Pancreas (tissue), 10 donors: ENCODE data around the gene SPATA17. TPM values are rescaled to one million over a fixed set of nuclear protein-coding genes. Genes with fewer than 3 reads are reported as not detected.

ENCODE experiments used
- ATAC-seq, 4 donors: fragments of 200-7000 bp; cut with Tn5 transposase; one replicate each; pipeline versions ENCODE4 v1.8.0 to v1.9.1; 2020; ENCODE audit warnings: mild to moderate bottlenecking in 4 of 4, moderate library complexity in 4 of 4
- DNase-seq, 6 donors: peaks; one replicate each; pipeline ENCODE4 v3.0.0-alpha.2; 2020
- FAIRE-seq: peaks from 2 replicates; lab custom pipeline; 2012; peaks lifted over from hg19 to GRCh38; lab: Jason Lieb, UNC
- H3K27ac ChIP-seq, 4 donors: fragments of 200-600 bp; sonication (generic); 1 replicate in 3 of 4; 2 replicates in 1 of 4; pipeline versions ENCODE4 v1.5.0 to v1.8.0; 2020
- H3K27me3 ChIP-seq, 4 donors: fragments of 200-600 bp; one replicate each; pipeline ENCODE4 v1.8.0; 2021
- H3K36me3 ChIP-seq, 3 donors: fragments of 200-600 bp; sonication (generic) in 1 of 3; one replicate each; pipeline versions ENCODE4 v1.5.0 to v1.8.0; 2020 to 2021
- H3K4me1 ChIP-seq, 3 donors: fragments of 200-600 bp; one replicate each; pipeline ENCODE4 v1.8.0; 2021
- H3K4me3 ChIP-seq, 4 donors: fragments of 200-600 bp; sonication (generic) in 2 of 4; one replicate each; pipeline versions ENCODE4 v1.5.0 to v1.8.0; 2020 to 2021
- H3K9me3 ChIP-seq, 4 donors: fragments of 200-600 bp; one replicate each; pipeline ENCODE4 v1.8.0; 2021
- WGBS, 2 donors: extraction: QIAGEN DNeasy Blood & Tissue Kit; methylation state at CpG; one replicate each; pipeline ENCODE4 v1.1.7; 2013; 5-methylcytosine and 5-hydroxymethylcytosine counted together
- intact Hi-C, 3 donors: fragments of 100-400 bp; cut with DNase I; formaldehyde crosslinking; loops; one replicate each; pipeline versions ENCODE4 v1.11.1 to v1.14.2; 2022
- polyA plus RNA-seq, 2 donors: library from polyadenylated mRNA; stranded (reverse); fragments of 200-250 nt; gene quantifications; one replicate each; pipeline ENCODE4 v1.2.3, GENCODE V29; 2013
- total RNA-seq, 6 donors: library from RNA; stranded (reverse); fragmentation: NEBNext Ultra II Directional in 4 of 6; extraction: Animal tissue kit (Norgen Biotek cat#: 25700) in 4 of 6; gene quantifications; one replicate each; pipeline versions ENCODE4 v1.2.1 to v1.2.4, GENCODE V29; 2021 to 2023
- TF ChIP-seq, protein P1 (sequence below), 4 donors: fragments of 200-600 bp; sonication (generic) in 3 of 4; IDR thresholded peaks; one replicate each; pipeline versions ENCODE4 v1.5.0 to v1.8.0; 2021; ENCODE audit warnings: antibody characterized with exemption in 4 of 4
- donor health status: healthy with polysubstance abuse.
- donor health status: DM: no; HTN: no; CAD: no; lungs with moderate emphysema.
- donor health status: DM: no; HTN: no; CAD: no.
- donor health status: control.
- donor health status: control.
- donor health status: Bipolar disorder and iron deficiency.
- donor health status: DM: yes; HTN: yes; CAD: no.
- donor health status: DM: no; HTN: no; CAD: no.
- donor health status: DM: no; HTN: no; CAD: no.
- donor health status: DM: yes; HTN: yes; CAD: no.

Gene SPATA17
- total and polyA plus RNA-seq, 8 donors: 0.16 to 1.0 (median 0.53) TPM

DNA sequence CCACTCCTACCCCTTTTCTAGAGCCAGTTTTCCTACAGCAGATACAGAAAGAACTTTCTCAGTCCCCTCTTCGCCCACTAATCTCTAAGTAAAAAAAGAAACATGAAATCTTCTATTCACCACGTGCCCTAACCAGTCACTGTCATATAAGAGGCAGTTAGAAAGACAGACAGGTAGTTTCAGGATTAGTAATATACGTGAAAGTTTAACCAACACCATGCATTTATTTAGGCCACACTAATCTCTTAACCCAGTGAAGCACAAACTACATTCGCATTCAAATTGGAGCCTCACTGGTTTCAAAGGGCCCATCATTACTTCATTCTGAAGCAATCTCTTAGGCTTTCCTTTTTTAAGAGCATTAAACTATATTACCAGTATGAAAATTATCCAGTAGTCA, 10.3 kb upstream of the SPATA17 start:
- WGBS, 2 donors: 94% methylated on average over 4 of the region's 4 CpGs
- TF ChIP-seq, protein P1, sequence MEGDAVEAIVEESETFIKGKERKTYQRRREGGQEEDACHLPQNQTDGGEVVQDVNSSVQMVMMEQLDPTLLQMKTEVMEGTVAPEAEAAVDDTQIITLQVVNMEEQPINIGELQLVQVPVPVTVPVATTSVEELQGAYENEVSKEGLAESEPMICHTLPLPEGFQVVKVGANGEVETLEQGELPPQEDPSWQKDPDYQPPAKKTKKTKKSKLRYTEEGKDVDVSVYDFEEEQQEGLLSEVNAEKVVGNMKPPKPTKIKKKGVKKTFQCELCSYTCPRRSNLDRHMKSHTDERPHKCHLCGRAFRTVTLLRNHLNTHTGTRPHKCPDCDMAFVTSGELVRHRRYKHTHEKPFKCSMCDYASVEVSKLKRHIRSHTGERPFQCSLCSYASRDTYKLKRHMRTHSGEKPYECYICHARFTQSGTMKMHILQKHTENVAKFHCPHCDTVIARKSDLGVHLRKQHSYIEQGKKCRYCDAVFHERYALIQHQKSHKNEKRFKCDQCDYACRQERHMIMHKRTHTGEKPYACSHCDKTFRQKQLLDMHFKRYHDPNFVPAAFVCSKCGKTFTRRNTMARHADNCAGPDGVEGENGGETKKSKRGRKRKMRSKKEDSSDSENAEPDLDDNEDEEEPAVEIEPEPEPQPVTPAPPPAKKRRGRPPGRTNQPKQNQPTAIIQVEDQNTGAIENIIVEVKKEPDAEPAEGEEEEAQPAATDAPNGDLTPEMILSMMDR (IDR thresholded peaks at IDR 0.05): no peak
- H3K9me3 ChIP-seq: no peaks in the 10 kb centered on the region
- H3K4me3 ChIP-seq: no peak overlapping the region
- no peaks in the 10 kb centered on the region for H3K36me3 ChIP-seq
- no peak overlapping the region for H3K27ac ChIP-seq
- no peak for FAIRE-seq
- no peak for ATAC-seq
- no peak for DNase-seq
- H3K27me3 ChIP-seq: no peaks in the 10 kb centered on the region
- H3K4me1 ChIP-seq: peaks cover 0 to 3% (median 0%) of the 10 kb centered on the region in 3 donors
- intact Hi-C loops: no loop called here

DNA sequence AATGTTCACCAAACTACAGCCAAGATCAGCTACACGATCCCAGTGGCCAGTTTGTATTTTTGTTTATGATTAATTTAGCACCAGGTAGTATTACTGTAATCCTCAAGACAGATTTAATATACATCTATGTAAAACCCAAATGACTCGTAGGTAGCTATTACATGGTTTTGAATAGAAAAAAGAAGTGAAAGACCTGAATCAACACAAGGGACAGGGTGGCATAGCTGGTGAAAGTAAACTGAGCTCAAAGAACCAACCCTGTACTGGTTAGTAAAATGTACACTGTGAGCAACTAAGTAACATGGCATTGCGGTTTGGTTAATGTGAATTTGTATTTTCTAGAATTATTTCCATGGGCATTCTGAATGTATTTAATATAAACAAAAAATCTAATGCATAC, 9.1 kb upstream of the SPATA17 start:
- no peaks in the 10 kb centered on the region for H3K27me3 ChIP-seq
- H3K4me3 ChIP-seq: no peak overlapping the region
- no peak for ATAC-seq
- peaks cover 0 to 3% (median 0%) of the 10 kb centered on the region in 3 donors for H3K4me1 ChIP-seq
- TF ChIP-seq, protein P1 (IDR thresholded peaks at IDR 0.05): no peak
- intact Hi-C loops: no loop called here
- no peak for DNase-seq
- no peaks in the 10 kb centered on the region for H3K36me3 ChIP-seq
- no peak overlapping the region for H3K27ac ChIP-seq
- no peaks in the 10 kb centered on the region for H3K9me3 ChIP-seq
- WGBS, 2 donors: 94% methylated on average over 3 of the region's 3 CpGs
- FAIRE-seq: no peak

DNA sequence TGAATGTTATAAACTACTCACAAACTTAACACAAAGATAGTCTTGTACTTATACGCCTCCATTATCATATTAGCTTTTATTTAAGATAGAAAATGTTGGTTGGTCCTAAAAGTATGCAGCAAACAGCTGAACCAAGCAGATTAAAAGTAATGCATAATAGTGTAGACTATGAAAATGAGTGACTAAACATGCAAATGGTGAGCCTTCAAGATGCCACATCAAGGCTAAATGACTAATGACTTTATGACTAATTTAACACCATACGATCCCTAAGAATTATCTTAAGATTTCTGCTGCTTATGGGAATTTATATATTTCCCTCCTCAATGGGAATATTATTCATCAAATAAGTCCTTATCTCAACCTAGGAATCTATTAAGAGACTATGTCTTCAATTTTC, 4.8 kb upstream of the SPATA17 start:
- Histone ChIP-seq H3K27me3 (no peaks in the 10 kb centered on the region), H3K4me1 (peaks cover 0 to 25% (median 21%) of the 10 kb centered on the region in 3 donors), H3K27ac (no peak overlapping the region), H3K4me3 (no peak overlapping the region), H3K9me3 (no peaks in the 10 kb centered on the region), H3K36me3 (no peaks in the 10 kb centered on the region)
- TF ChIP-seq, protein P1 (IDR thresholded peaks at IDR 0.05): no peak
- intact Hi-C loops: no loop called here
- ATAC-seq: no peak
- FAIRE-seq: no peak
- 93 to 99% methylated on average over 2 of the region's 2 CpGs for WGBS, 2 donors
- no peak for DNase-seq

DNA sequence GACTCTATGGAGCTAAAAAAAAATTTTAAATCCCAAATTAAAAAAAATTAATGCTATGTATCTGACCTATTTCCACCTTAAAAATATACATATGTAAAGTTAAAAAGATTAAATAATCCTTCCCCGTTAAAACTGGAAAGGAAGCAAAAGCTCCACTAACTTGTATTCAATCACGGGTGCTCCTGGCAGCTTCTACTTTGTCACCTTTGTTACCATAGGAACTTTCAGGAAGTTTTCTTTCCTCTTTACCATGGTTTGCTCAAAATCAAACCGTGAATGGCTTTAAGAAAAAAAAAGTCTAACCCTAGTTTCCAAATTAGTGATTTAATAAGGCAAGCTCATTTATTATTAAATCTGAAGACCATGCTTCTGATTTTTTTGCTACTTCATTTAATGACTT, 3.7 kb upstream of the SPATA17 start:
- H3K36me3 ChIP-seq: no peaks in the 10 kb centered on the region
- no peak for FAIRE-seq
- DNase-seq: no peak
- no peak overlapping the region for H3K4me3 ChIP-seq
- no peak for ATAC-seq
- no peaks in the 10 kb centered on the region for H3K9me3 ChIP-seq
- WGBS, 2 donors: 6 to 8% methylated on average over 3 of the region's 3 CpGs
- TF ChIP-seq, protein P1 (IDR thresholded peaks at IDR 0.05): no peak
- no peak overlapping the region for H3K27ac ChIP-seq
- H3K27me3 ChIP-seq: no peaks in the 10 kb centered on the region
- peaks cover 0 to 25% (median 21%) of the 10 kb centered on the region in 3 donors for H3K4me1 ChIP-seq
- intact Hi-C loops: no loop called here

DNA sequence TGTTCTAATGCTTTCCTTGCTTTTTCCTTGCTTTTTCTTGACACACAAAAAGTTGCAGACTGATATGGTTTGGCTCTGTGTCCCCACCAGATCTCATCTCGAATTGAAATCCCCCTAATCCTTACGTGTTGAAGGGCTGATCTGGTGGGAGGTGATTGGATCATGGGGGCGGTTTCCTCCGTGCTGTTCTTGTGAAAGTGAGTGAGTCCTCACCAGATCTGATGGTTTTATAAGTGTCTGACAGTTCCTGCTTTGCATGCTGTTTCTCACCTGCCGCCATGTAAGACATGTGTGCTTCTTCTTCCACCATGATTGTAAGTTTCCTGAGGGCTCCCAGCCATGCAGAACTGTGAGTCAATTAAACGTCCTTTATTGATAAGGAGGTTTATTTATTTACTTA, 11.3 kb downstream of the SPATA17 start:
- intact Hi-C loops: no loop called here
- no peak for ATAC-seq

More for the DNA sequence above, 11.3 kb downstream of the SPATA17 start:
- no peak for FAIRE-seq
- Histone ChIP-seq H3K36me3 (no peaks in the 10 kb centered on the region), H3K27me3 (no peaks in the 10 kb centered on the region), H3K4me3 (no peak overlapping the region), H3K4me1 (no peaks in the 10 kb centered on the region), H3K27ac (no peak overlapping the region), H3K9me3 (no peaks in the 10 kb centered on the region)
- TF ChIP-seq, protein P1 (IDR thresholded peaks at IDR 0.05): no peak
- 55 to 61% methylated on average over 6 of the region's 6 CpGs for WGBS, 2 donors
- DNase-seq: no peak
